Measurements from ENCODE around the gene OR10G4.
"Not testable (repeated sequence)": the region's sequence is repeated elsewhere in the genome, so short reads cannot be mapped to it uniquely, and the experiment has no call there.

Gene OR10G4, protein sequence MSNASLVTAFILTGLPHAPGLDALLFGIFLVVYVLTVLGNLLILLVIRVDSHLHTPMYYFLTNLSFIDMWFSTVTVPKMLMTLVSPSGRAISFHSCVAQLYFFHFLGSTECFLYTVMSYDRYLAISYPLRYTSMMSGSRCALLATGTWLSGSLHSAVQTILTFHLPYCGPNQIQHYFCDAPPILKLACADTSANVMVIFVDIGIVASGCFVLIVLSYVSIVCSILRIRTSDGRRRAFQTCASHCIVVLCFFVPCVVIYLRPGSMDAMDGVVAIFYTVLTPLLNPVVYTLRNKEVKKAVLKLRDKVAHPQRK

DNA sequence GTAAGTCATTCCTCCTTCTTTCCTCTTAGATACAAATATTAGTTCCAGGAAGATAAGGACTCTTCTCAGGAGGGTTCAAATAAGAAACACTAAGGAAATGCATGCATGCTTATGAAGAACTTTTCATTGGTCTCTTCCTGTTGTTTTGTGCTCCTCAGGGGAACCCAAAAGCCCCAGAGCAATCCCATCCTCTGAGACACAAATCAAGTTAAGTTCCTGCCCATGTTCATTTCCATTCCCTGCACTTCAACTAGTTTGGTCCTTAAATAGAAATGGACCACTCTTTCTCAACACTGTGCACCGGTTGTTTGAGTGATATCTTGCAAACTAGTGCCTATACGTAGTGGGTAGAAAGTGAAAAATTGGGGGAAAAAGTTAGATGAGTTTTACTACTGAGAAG is at the start of gene OR10G4:
TSS of gene OR10G4 (plus strand) at position 301 of the 400 bp plus-strand sequence. CDS start 2,578 bp downstream, outside the sequence.
- DNase-seq = no peak

DNA sequence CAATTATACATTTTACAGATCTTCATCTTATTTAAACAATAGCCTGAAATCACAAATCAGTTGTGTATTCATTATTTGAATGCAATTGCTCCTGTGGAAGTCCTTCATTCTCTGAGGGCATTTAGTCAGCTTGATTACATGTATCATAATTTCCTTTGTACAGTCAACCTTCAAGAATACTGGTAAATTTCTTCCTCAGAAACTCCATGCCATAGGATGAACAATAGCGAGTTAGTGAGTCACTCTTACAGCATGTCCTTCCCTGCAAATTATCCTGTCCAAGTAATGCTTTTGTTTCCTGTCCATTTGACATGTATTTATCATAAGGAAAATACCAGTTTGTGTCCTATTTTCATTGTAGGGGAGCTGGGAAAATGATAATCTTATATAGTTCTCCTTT is 39.0 kb upstream of the OR10G4 start:
- DNase-seq = no peak

DNA sequence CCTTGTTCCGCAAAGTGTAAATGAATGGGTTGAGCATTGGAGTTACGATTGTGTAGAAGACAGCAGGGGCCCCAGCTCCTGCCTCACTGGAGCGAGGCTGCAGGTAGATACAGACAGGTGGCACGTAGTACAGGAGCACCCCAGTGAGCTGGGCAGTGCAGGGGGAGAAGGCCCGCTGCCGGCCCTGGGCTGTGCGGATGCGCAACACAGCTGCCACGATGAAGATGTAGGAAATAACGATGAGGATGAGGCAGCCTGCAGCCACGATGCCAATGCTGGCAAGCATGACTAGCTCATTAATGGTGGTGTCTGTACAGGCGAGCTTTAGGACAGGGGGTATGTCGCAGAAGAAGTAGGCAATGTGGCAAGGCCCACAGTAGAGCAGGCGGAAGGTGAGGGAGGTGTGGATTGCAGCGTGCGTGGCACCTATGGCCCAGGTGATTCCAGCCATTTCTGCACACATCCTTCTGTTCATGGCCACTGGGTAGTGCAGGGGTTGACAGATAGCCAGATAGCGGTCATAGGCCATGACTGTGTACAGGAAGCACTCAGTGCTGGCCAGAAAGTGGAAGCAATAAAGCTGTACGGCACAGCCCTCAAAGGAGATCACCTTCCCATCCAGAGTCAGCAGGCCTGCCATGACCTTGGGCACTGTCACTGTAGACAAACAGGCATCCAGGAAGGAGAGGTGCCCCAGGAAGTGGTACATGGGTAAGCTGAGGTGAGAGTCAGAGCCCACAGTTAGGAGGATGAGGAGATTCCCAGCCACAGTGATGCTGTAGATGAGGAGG is 35.8 kb upstream of the OR10G4 start:
- no peak for DNase-seq

GRCh38 chr11:123977731-123978347 is 35.0 kb upstream of the OR10G4 start, which contains the start of gene OR10S1:
Gene OR10S1, minus strand, starts transcription at chr11:123977781. Its CDS starts 117 bp downstream, at chr11:123977664.
- no peak for DNase-seq

GRCh38 chr11:123979311-123979710 is 33.5 kb upstream of the OR10G4 start:
- DNase-seq = no peak

DNA sequence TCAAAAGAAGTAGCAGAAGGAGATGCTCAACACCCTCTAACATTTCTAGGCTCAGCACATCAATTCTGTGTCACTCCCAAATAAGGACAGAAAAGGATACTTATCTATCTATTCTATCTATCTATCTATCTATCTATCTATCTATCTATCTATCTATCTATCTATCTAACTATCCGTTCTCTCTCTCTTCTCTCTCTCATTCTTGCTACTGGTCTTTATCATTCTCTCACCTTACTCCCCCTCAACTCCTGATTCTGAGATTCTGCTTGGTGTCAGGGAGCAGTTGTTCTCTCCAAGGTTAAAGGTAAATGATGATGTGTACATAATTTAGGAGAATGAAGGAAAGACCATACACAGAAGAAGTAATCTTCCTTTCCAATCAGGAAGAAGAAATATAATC is 17.7 kb upstream of the OR10G4 start, which contains the start of gene OR10G6:
TSS of gene OR10G6 (minus strand) at position 43 of the 400 bp plus-strand sequence. CDS start at position 43, 0 bp downstream.
- DNase-seq = no peak

- DNase-seq = not testable (repeated sequence)
Observed at GRCh38 chr11:124015837-124016236, 3.0 kb downstream of the OR10G4 start.

GRCh38 chr11:124026498-124026897 is 13.7 kb downstream of the OR10G4 start, which contains the start of gene OR10G8:
Gene OR10G8, plus strand, starts transcription at chr11:124026798. Its CDS starts 2,825 bp downstream, at chr11:124029623.
- no peak for DNase-seq

- no peak for DNase-seq
Observed at GRCh38 chr11:124036666-124037065, 23.9 kb downstream of the OR10G4 start.

- no peak for DNase-seq
Observed at GRCh38 chr11:124039557-124039956, 26.8 kb downstream of the OR10G4 start.

- no peak for DNase-seq
Observed at GRCh38 chr11:124041254-124041653, 28.5 kb downstream of the OR10G4 start, which contains the start of gene OR10G7. Gene OR10G7, minus strand, starts transcription at chr11:124041325. Its CDS starts 2,324 bp downstream, at chr11:124039001.

GRCh38 chr11:124043420-124043819 is 30.6 kb downstream of the OR10G4 start:
- no peak for DNase-seq

DNA sequence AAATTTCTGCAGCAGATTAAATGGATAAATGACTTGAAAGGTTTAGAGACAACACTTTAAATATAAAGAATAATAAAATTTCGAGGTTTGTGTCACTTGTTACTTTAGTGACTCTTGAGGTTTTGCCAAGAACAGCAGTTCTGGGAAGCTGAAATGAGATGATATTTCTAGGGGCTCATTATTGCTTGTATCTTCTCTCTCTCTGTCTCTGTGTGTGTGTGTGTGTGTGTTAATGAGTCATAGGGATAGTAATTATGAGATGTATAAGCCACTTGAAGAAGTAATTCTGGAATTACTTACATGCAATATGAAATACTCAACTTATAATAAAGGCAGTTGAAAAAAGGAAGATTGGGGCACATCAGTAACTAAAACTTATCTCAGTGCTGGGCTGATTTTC is 38.0 kb downstream of the OR10G4 start:
- no peak for DNase-seq

GRCh38 chr11:124052966-124053365 is 40.2 kb downstream of the OR10G4 start:
- no peak for DNase-seq

All from T1000 (cell line).